CD4-positive, alpha-beta T cell (primary cell): Measurements from ENCODE around the gene B2M. TPM values are rescaled to one million over a fixed set of nuclear protein-coding genes. Genes with fewer than 3 reads are reported as not detected.

Experiments used
- ATAC-seq: fragments of 200-7000 bp; cut with Tn5 transposase; one replicate; pipeline ENCODE4 v1.10.0; 2022; ENCODE audit warnings: mild to moderate bottlenecking; ENCODE audit not compliant: poor library complexity
- CTCF ChIA-PET: fragments of 350-600 bp; sonication (Branson Sonifier 250); formaldehyde crosslinking; loops from one replicate; lab custom pipeline; 2021; ENCODE audit warnings: antibody characterized with exemption, inconsistent platforms; lab: Charles Lee
- POLR2A ChIA-PET: fragments of 350-600 bp; sonication (Branson Sonifier 250); formaldehyde crosslinking; loops from one replicate; lab custom pipeline; 2021; ENCODE audit warnings: antibody characterized with exemption, inconsistent platforms; lab: Charles Lee
- DNase-seq, 14 experiments: peaks; one replicate each; pipeline ENCODE4 v3.0.0-alpha.2; 2013 to 2020; ENCODE audit warnings: mixed read lengths in 2 of 14
- H3K27ac ChIP-seq, 2 donors: one replicate each; pipeline versions ENCODE4 v1.5.1 to v1.7.0; 2013; ENCODE audit warnings: low read length in 2 of 2, low read depth in 1 of 2, mild to moderate bottlenecking in 1 of 2
- H3K27me3 ChIP-seq, 2 experiments: 1 replicate in 1 of 2; 2 replicates in 1 of 2; pipeline versions ENCODE4 v1.6.1 to v1.7.0; 2013; ENCODE audit warnings: low read length in 2 of 2, control low read depth in 1 of 2, mild to moderate bottlenecking in 1 of 2, moderate library complexity in 1 of 2; ENCODE audit not compliant: insufficient read depth in 2 of 2, control insufficient read depth in 1 of 2
- H3K36me3 ChIP-seq: one replicate; pipeline ENCODE4 v1.6.1; 2013; ENCODE audit warnings: low read length, control low read depth; ENCODE audit not compliant: insufficient read depth
- H3K4me1 ChIP-seq: one replicate; pipeline ENCODE4 v1.6.1; 2013; ENCODE audit warnings: low read length, control low read depth; ENCODE audit not compliant: insufficient read depth
- H3K4me3 ChIP-seq: one replicate; pipeline ENCODE4 v1.5.1; 2013; ENCODE audit warnings: mild to moderate bottlenecking, low read length, moderate library complexity
- H3K9me3 ChIP-seq, 2 experiments: 1 replicate in 1 of 2; 2 replicates in 1 of 2; pipeline versions ENCODE4 v1.6.1 to v1.7.0; 2013; ENCODE audit warnings: low read length in 2 of 2, mild to moderate bottlenecking in 2 of 2, control low read depth in 1 of 2, moderate library complexity in 1 of 2; ENCODE audit not compliant: control insufficient read depth in 1 of 2, insufficient read depth in 1 of 2
- H3K27ac Mint-ChIP-seq: one replicate; pipeline ENCODE4 v1.8.0; 2020; ENCODE audit warnings: mixed read lengths
- H3K27me3 Mint-ChIP-seq: one replicate; pipeline ENCODE4 v1.8.0; 2021; ENCODE audit warnings: mixed read lengths
- H3K36me3 Mint-ChIP-seq: one replicate; pipeline ENCODE4 v1.8.0; 2021; ENCODE audit warnings: low read depth, mixed read lengths
- H3K4me1 Mint-ChIP-seq: one replicate; pipeline ENCODE4 v1.8.0; 2021; ENCODE audit warnings: low read depth, mixed read lengths
- H3K4me3 Mint-ChIP-seq: one replicate; pipeline ENCODE4 v1.8.0; 2020; ENCODE audit warnings: mild to moderate bottlenecking, mixed read lengths
- H3K9me3 Mint-ChIP-seq: one replicate; pipeline ENCODE4 v1.8.0; 2020; ENCODE audit warnings: mixed read lengths
- CTCF ChIP-seq: fragments of 200-600 bp; IDR thresholded peaks from one replicate; pipeline ENCODE4 v1.8.0; 2022; ENCODE audit warnings: antibody characterized with exemption, mild to moderate bottlenecking
- intact Hi-C, 2 experiments: fragments of 100-400 bp; cut with DNase I in 1 of 2; cut with micrococcal nuclease in 1 of 2; formaldehyde crosslinking; loops; one replicate each; pipeline versions ENCODE4 v1.15.1 to v1.9.0; 2023 to 2025; cut with DNase I, micrococcal nuclease
- total RNA-seq, 174 experiments: library from RNA in 2 of 174; stranded (reverse) in 2 of 174; gene quantifications; one replicate each; pipeline ENCODE4 v1.2.3 and lab custom pipeline; 2021 to 2026

The B2M gene
- total RNA-seq, 2 experiments from 2014 or later = 4,357 to 4,503 TPM

GRCh38 chr15:44710236-44711095 is 851 bp upstream of the B2M start:
- Histone ChIP-seq H3K4me3 (peak overlapping the region; percentile 83), H3K36me3 (peaks cover 44% of the 10 kb centered on the region), H3K27me3 (no peaks in the 10 kb centered on the region), H3K4me1 (peaks cover 28% of the 10 kb centered on the region), H3K9me3 (no peaks in the 10 kb centered on the region), H3K27ac (peak overlapping the region; percentile 99 to 100)
- Mint-ChIP-seq H3K27me3 (no peaks in the 10 kb centered on the region), H3K36me3 (peaks cover 74% of the 10 kb centered on the region), H3K9me3 (no peaks in the 10 kb centered on the region), H3K27ac (peak overlapping the region; percentile 100), H3K4me3 (peak overlapping the region; percentile 96), H3K4me1 (peaks cover 60% of the 10 kb centered on the region)
- peak; percentile 54 for TF ChIP-seq CTCF
- intact Hi-C loops = loop anchor here (1.0 to 2.0 kb wide), 6 partner anchors 16 to 47 kb away; partner anchors contain the start of gene SPG11 (in 2 of the 2)
- DNase-seq (peak in 6 of 14 experiments; percentile 29 to 83 (median 68)), ATAC-seq (peak; percentile 2)
- ChIA-PET CTCF (interaction anchor here (1.0 to 4.7 kb wide), 15 partner anchors 11 to 142 kb away, joined by 3 to 115 read pairs (median 8); partner anchors contain the start of genes SPG11 and TRIM69), POLR2A (interaction anchor here (1.0 to 38.3 kb wide), 23 partner anchors 11 to 882 kb away, joined by 3 to 4232 read pairs (median 6); partner anchors contain the start of genes CTDSPL2, EIF3J, GOLM2 and SPG11)

GRCh38 chr15:44711743-44712345 is 527 bp downstream of the B2M start:
- DNase-seq (peak; percentile 36 to 82 (median 57)), ATAC-seq (peak; percentile 19)
- no peaks in the 10 kb centered on the region for H3K27me3 ChIP-seq
- Mint-ChIP-seq H3K27me3 (no peaks in the 10 kb centered on the region), H3K9me3 (no peaks in the 10 kb centered on the region), H3K4me3 (peak overlapping the region; percentile 96), H3K36me3 (peaks cover 85% of the 10 kb centered on the region), H3K27ac (peak overlapping the region; percentile 100), H3K4me1 (peaks cover 74% of the 10 kb centered on the region)
- TF ChIP-seq CTCF = no peak
- H3K4me1 ChIP-seq = peaks cover 40% of the 10 kb centered on the region
- ChIA-PET POLR2A (interaction anchor here (0.7 to 38.3 kb wide), 24 partner anchors 13 to 488 kb away, joined by 3 to 4232 read pairs (median 6); partner anchors contain the start of genes CTDSPL2, EIF3J, GOLM2 and SPG11), CTCF (interaction anchor here (0.8 to 4.7 kb wide), 15 partner anchors 9 to 128 kb away, joined by 3 to 115 read pairs (median 8); partner anchors contain the start of genes SPG11 and TRIM69)
- intact Hi-C loops = loop anchor here (1.0 to 2.0 kb wide), 6 partner anchors 17 to 49 kb away; partner anchors contain the start of genes SPG11 (in 2 of the 2) and TRIM69 (in 1 of the 2)
- H3K27ac ChIP-seq = peak overlapping the region; percentile 99 to 100
- H3K9me3 ChIP-seq = no peaks in the 10 kb centered on the region
- H3K4me3 ChIP-seq = peak overlapping the region; percentile 83
- peaks cover 58% of the 10 kb centered on the region for H3K36me3 ChIP-seq
